NCI-H1048 (cell line): ENCODE measurements around the gene AFF3.
"Not testable (repeated sequence)": the region's sequence is repeated elsewhere in the genome, so short reads cannot be mapped to it uniquely, and the experiment has no call there.

Source experiments
- DNase-seq: peaks from one replicate; lab custom pipeline; 2025; lab: John Stamatoyannopoulos, UW

Gene AFF3

GRCh38 chr2:99663641-99664040 lies 478.7 kb downstream of the AFF3 start:
- DNase-seq: no peak

- DNase-seq: no peak
Observed at GRCh38 chr2:99662761-99663341, 479.5 kb downstream of the AFF3 start.

GRCh38 chr2:99661761-99662160 lies 480.6 kb downstream of the AFF3 start:
- DNase-seq: not testable (repeated sequence)

GRCh38 chr2:99660616-99661406 lies 481.6 kb downstream of the AFF3 start:
- no peak for DNase-seq

GRCh38 chr2:99659874-99660273 lies 482.5 kb downstream of the AFF3 start:
- no peak for DNase-seq

GRCh38 chr2:99657691-99658258 lies 484.6 kb downstream of the AFF3 start:
- DNase-seq: no peak

- DNase-seq: no peak
Observed at GRCh38 chr2:99656994-99657393, 485.4 kb downstream of the AFF3 start.

- DNase-seq: no peak
Observed at GRCh38 chr2:99653433-99653832, 489.0 kb downstream of the AFF3 start.

- no peak for DNase-seq
Observed at GRCh38 chr2:99652862-99653261, 489.5 kb downstream of the AFF3 start.

- no peak for DNase-seq
Observed at GRCh38 chr2:99651930-99652670, 490.3 kb downstream of the AFF3 start.

GRCh38 chr2:99648906-99649789 lies 493.2 kb downstream of the AFF3 start:
- no peak for DNase-seq

- DNase-seq: no peak
Observed at GRCh38 chr2:99648178-99648844, 494.1 kb downstream of the AFF3 start.

GRCh38 chr2:99645960-99646359 lies 496.4 kb downstream of the AFF3 start:
- DNase-seq: no peak

GRCh38 chr2:99644419-99644787 lies 498.0 kb downstream of the AFF3 start:
- DNase-seq: no peak

GRCh38 chr2:99643787-99644418 lies 498.5 kb downstream of the AFF3 start:
- no peak for DNase-seq

GRCh38 chr2:99641999-99642398 lies 500.4 kb downstream of the AFF3 start:
- DNase-seq: no peak

GRCh38 chr2:99640635-99641151 lies 501.7 kb downstream of the AFF3 start:
- DNase-seq: no peak

- DNase-seq: no peak
Observed at GRCh38 chr2:99638791-99639190, 503.6 kb downstream of the AFF3 start.

GRCh38 chr2:99637159-99637697 lies 505.2 kb downstream of the AFF3 start:
- DNase-seq: no peak
